Measurements from ENCODE around the gene GIGYF2.

Gene GIGYF2

DNA sequence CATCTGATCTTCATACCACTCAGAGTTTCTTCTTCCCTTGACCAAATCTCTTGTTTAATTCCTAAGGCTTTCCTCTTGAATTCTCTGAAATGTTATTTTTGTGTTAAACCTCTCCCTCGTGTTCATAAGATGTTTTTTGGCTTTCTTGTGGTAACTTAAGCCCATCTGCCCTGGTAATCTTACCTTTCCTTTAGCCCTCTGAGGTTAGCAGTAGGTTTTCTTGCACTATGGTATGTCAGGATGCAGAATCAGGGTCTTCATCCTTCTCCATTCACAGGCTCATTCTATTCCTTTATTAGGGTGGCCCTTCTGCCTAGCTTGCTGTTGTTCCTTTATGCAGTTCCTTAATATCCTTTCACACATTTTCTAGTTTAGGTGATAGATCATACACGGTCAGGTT, 24.1 kb downstream of the GIGYF2 start:
- no peak for DNase-seq
- Histone ChIP-seq H3K9me3 (replicated peaks; ENCODE audit: insufficient read depth, low read length) (no peaks in the 10 kb centered on the region), H3K27me3 (replicated peaks; ENCODE audit: insufficient read depth, low read length) (no peaks in the 10 kb centered on the region), H3K9me2 (replicated peaks; ENCODE audit: insufficient read depth, low read length) (no peaks in the 10 kb centered on the region), H3K4me2 (ENCODE audit: low read depth, low read length) (no peak overlapping the region), H3K36me3 (replicated peaks; ENCODE audit: insufficient read depth, low read length) (peaks cover 3% of the 10 kb centered on the region; the same call in 1 of the 2 replicates), H3K9ac (ENCODE audit: low read length) (no peak overlapping the region), H2AFZ (ENCODE audit: low read length) (no peak overlapping the region), H3F3A (ENCODE audit: insufficient read depth, low read length) (no peaks in the 10 kb centered on the region), H3K4me3 (ENCODE audit: low read length) (no peak overlapping the region), H3K79me2 (ENCODE audit: low read length) (peaks cover 85% of the 10 kb centered on the region), H3K4me1 (ENCODE audit: low read length) (peaks cover 10% of the 10 kb centered on the region), H3K27ac (ENCODE audit: low read length) (no peak overlapping the region), H4K20me1 (ENCODE audit: insufficient read depth, low read length) (peaks cover 5% of the 10 kb centered on the region; the same call in 1 of the 2 replicates)
- TF ChIP-seq EZH2phosphoT487 (IDR thresholded peaks at IDR 0.05; ENCODE audit: low read length) = no peak
- TF ChIP-seq, protein P1, sequence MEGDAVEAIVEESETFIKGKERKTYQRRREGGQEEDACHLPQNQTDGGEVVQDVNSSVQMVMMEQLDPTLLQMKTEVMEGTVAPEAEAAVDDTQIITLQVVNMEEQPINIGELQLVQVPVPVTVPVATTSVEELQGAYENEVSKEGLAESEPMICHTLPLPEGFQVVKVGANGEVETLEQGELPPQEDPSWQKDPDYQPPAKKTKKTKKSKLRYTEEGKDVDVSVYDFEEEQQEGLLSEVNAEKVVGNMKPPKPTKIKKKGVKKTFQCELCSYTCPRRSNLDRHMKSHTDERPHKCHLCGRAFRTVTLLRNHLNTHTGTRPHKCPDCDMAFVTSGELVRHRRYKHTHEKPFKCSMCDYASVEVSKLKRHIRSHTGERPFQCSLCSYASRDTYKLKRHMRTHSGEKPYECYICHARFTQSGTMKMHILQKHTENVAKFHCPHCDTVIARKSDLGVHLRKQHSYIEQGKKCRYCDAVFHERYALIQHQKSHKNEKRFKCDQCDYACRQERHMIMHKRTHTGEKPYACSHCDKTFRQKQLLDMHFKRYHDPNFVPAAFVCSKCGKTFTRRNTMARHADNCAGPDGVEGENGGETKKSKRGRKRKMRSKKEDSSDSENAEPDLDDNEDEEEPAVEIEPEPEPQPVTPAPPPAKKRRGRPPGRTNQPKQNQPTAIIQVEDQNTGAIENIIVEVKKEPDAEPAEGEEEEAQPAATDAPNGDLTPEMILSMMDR (IDR thresholded peaks at IDR 0.05; ENCODE audit: low read length) = no peak
- no peak for TF ChIP-seq EZH2 (optimal IDR thresholded peaks at IDR 0.05; ENCODE audit: low read depth, low read length)

DNA sequence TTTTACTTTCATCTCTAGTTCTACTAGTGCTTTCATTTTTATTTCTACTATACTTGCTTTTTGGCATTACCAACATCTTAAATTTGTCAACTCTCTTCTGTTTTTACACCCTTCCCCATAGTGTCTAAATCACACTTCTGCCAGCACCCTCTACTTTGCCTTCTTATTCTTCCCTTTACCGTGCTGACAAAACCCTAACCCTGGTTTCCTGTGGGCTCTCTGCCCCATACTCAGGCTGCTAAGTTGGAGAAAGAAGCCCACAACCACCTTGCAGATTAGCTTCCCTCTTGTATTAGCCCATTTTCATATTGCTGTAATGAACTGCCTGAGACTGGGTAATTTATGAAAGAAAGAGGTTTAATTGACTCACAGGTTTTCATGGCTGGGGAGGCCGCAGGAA, 24.8 kb downstream of the GIGYF2 start:
- Histone ChIP-seq H3K4me1 (ENCODE audit: low read length) (peaks cover 10% of the 10 kb centered on the region), H3F3A (ENCODE audit: insufficient read depth, low read length) (no peaks in the 10 kb centered on the region), H3K9ac (ENCODE audit: low read length) (no peak overlapping the region), H3K4me3 (ENCODE audit: low read length) (no peak overlapping the region), H3K27me3 (replicated peaks; ENCODE audit: insufficient read depth, low read length) (no peaks in the 10 kb centered on the region), H3K9me3 (replicated peaks; ENCODE audit: insufficient read depth, low read length) (no peaks in the 10 kb centered on the region), H3K27ac (ENCODE audit: low read length) (no peak overlapping the region), H3K36me3 (replicated peaks; ENCODE audit: insufficient read depth, low read length) (peaks cover 3% of the 10 kb centered on the region; the same call in 1 of the 2 replicates), H3K4me2 (ENCODE audit: low read depth, low read length) (no peak overlapping the region), H4K20me1 (ENCODE audit: insufficient read depth, low read length) (peaks cover 5% of the 10 kb centered on the region; the same call in 1 of the 2 replicates), H3K79me2 (ENCODE audit: low read length) (peaks cover 82% of the 10 kb centered on the region), H2AFZ (ENCODE audit: low read length) (no peak overlapping the region), H3K9me2 (replicated peaks; ENCODE audit: insufficient read depth, low read length) (no peaks in the 10 kb centered on the region)
- DNase-seq = no peak
- TF ChIP-seq, protein P1 (IDR thresholded peaks at IDR 0.05; ENCODE audit: low read length) = no peak
- no peak for TF ChIP-seq EZH2 (optimal IDR thresholded peaks at IDR 0.05; ENCODE audit: low read depth, low read length)
- TF ChIP-seq EZH2phosphoT487 (IDR thresholded peaks at IDR 0.05; ENCODE audit: low read length) = no peak

DNA sequence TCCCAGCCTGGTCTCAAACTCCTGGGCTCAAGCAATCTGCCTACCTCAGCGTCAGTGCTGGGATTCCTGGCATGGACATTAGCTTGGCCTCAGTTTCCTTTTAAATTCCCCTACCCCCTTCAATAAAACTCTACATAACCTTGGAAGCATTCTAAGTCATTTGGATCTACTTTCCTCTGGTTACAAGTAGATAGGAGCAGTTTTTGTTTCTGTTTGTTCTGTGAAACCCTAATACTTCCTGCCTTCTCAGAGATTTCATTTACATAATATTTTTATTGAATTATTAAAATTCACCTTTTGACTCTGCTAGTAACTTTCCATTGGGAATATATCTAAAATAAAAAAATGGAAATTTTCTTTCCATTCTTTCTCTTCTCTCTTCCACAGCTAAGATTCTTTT, 25.9 kb downstream of the GIGYF2 start:
- Histone ChIP-seq H4K20me1 (ENCODE audit: insufficient read depth, low read length) (peaks cover 5% of the 10 kb centered on the region; the same call in 1 of the 2 replicates), H3K36me3 (replicated peaks; ENCODE audit: insufficient read depth, low read length) (peaks cover 3% of the 10 kb centered on the region; the same call in 1 of the 2 replicates), H3K79me2 (ENCODE audit: low read length) (peaks cover 82% of the 10 kb centered on the region)

More for the DNA sequence above, 25.9 kb downstream of the GIGYF2 start:
- H3K27me3 ChIP-seq (replicated peaks; ENCODE audit: insufficient read depth, low read length) = no peaks in the 10 kb centered on the region
- DNase-seq = no peak
- H3K9ac ChIP-seq (ENCODE audit: low read length) = no peak overlapping the region
- H3K27ac ChIP-seq (ENCODE audit: low read length) = no peak overlapping the region
- H2AFZ ChIP-seq (ENCODE audit: low read length) = no peak overlapping the region
- H3K4me1 ChIP-seq (ENCODE audit: low read length) = peaks cover 10% of the 10 kb centered on the region
- no peaks in the 10 kb centered on the region for H3K9me3 ChIP-seq (replicated peaks; ENCODE audit: insufficient read depth, low read length)
- no peak overlapping the region for H3K4me3 ChIP-seq (ENCODE audit: low read length)
- no peak overlapping the region for H3K4me2 ChIP-seq (ENCODE audit: low read depth, low read length)
- H3K9me2 ChIP-seq (replicated peaks; ENCODE audit: insufficient read depth, low read length) = no peaks in the 10 kb centered on the region
- TF ChIP-seq EZH2phosphoT487 (IDR thresholded peaks at IDR 0.05; ENCODE audit: low read length) (no peak), EZH2 (optimal IDR thresholded peaks at IDR 0.05; ENCODE audit: low read depth, low read length) (no peak)
- TF ChIP-seq, protein P1 (IDR thresholded peaks at IDR 0.05; ENCODE audit: low read length) = no peak
- no peaks in the 10 kb centered on the region for H3F3A ChIP-seq (ENCODE audit: insufficient read depth, low read length)
